ENCODE measurements around the gene CFAP74.
A peak's percentile ranks its signal among the peaks of the same experiment; 100 is the strongest.

GRCh38 chr1:1919304-1920056, 84.1 kb downstream of the CFAP74 start:
- TF ChIP-seq, protein P1, sequence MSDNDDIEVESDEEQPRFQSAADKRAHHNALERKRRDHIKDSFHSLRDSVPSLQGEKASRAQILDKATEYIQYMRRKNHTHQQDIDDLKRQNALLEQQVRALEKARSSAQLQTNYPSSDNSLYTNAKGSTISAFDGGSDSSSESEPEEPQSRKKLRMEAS (IDR thresholded peaks at IDR 0.05) = peak; percentile 86
- TF ChIP-seq REST (IDR thresholded peaks at IDR 0.05; ENCODE audit: low read depth) (no peak), TAF1 (IDR thresholded peaks at IDR 0.05; ENCODE audit: low read depth) (no peak), USF1 (IDR thresholded peaks at IDR 0.05) (peak; percentile 67; the same call in 1 of the 2 replicates), CREB1 (IDR thresholded peaks at IDR 0.05; ENCODE audit: low read depth) (no peak), YY1 (IDR thresholded peaks at IDR 0.05; ENCODE audit: low read depth) (no peak), RAD21 (IDR thresholded peaks at IDR 0.05; ENCODE audit: low read depth) (no peak), EP300 (IDR thresholded peaks at IDR 0.05; ENCODE audit: borderline replicate concordance) (no peak), CEBPB (IDR thresholded peaks at IDR 0.05) (no peak)
